ENCODE data around the gene NOX4. TPM values are rescaled to one million over a fixed set of nuclear protein-coding genes. Genes with fewer than 3 reads are reported as not detected.
A peak's percentile ranks its signal among the peaks of the same experiment; 100 is the strongest.

Gene NOX4
- polyA plus RNA-seq (2013, experiment 1 of 2), result 5.0 TPM
- polyA plus RNA-seq (2013, experiment 2 of 2), result 3.4 TPM

- WGBS, 2 experiments (ENCODE audit: insufficient coverage in 2 of 2), result 10 to 25% methylated on average over 32 to 46 of the region's 51 CpGs
- Histone ChIP-seq H3K36me3 (ENCODE audit: control insufficient read depth, insufficient read depth, low read length) (no peaks in the 10 kb centered on the region), H3K27ac (ENCODE audit: low read depth, low read length, severe bottlenecking) (peak within 1 kb of the TSS; percentile 79)
Observed at GRCh38 chr11:89490981-89491690, at the start of gene NOX4. Gene NOX4 (minus strand): TSS chr11:89491375. CDS start chr11:89491246, 129 bp downstream.

GRCh38 chr11:89540826-89541225, 49.7 kb upstream of the NOX4 start:
- Histone ChIP-seq H3K27ac (ENCODE audit: low read depth, low read length, severe bottlenecking) (no peak overlapping the region), H3K4me3 (ENCODE audit: extremely low read depth, insufficient read depth, low read length, poor library complexity, severe bottlenecking) (no peak overlapping the region), H3K36me3 (ENCODE audit: control insufficient read depth, insufficient read depth, low read length) (no peaks in the 10 kb centered on the region), H3K9me3 (ENCODE audit: control insufficient read depth, low read length) (no peaks in the 10 kb centered on the region), H3K4me1 (ENCODE audit: control insufficient read depth, insufficient read depth, low read length, poor library complexity, severe bottlenecking) (no peaks in the 10 kb centered on the region)
- no CpG with 5 or more reads among the region's 1 CpG for WGBS, 2 experiments (ENCODE audit: insufficient coverage in 2 of 2)

More at GRCh38 chr11:89490981-89491690, at the start of gene NOX4:
- Histone ChIP-seq H3K4me3 (ENCODE audit: extremely low read depth, insufficient read depth, low read length, poor library complexity, severe bottlenecking) (peak within 1 kb of the TSS; percentile 35), H3K9me3 (ENCODE audit: control insufficient read depth, low read length) (no peaks in the 10 kb centered on the region), H3K4me1 (ENCODE audit: control insufficient read depth, insufficient read depth, low read length, poor library complexity, severe bottlenecking) (peaks cover 12% of the 10 kb centered on the region)

GRCh38 chr11:89537936-89538335, 46.8 kb upstream of the NOX4 start:
- Histone ChIP-seq H3K27ac (ENCODE audit: low read depth, low read length, severe bottlenecking) (no peak overlapping the region), H3K4me3 (ENCODE audit: extremely low read depth, insufficient read depth, low read length, poor library complexity, severe bottlenecking) (no peak overlapping the region), H3K36me3 (ENCODE audit: control insufficient read depth, insufficient read depth, low read length) (no peaks in the 10 kb centered on the region), H3K4me1 (ENCODE audit: control insufficient read depth, insufficient read depth, low read length, poor library complexity, severe bottlenecking) (no peaks in the 10 kb centered on the region), H3K9me3 (ENCODE audit: control insufficient read depth, low read length) (no peaks in the 10 kb centered on the region)
- no CpG with 5 or more reads among the region's 1 CpG for WGBS, 2 experiments (ENCODE audit: insufficient coverage in 2 of 2)

GRCh38 chr11:89536926-89537325, 45.8 kb upstream of the NOX4 start:
- Histone ChIP-seq H3K27ac (ENCODE audit: low read depth, low read length, severe bottlenecking) (no peak overlapping the region), H3K4me3 (ENCODE audit: extremely low read depth, insufficient read depth, low read length, poor library complexity, severe bottlenecking) (no peak overlapping the region), H3K36me3 (ENCODE audit: control insufficient read depth, insufficient read depth, low read length) (no peaks in the 10 kb centered on the region), H3K4me1 (ENCODE audit: control insufficient read depth, insufficient read depth, low read length, poor library complexity, severe bottlenecking) (no peaks in the 10 kb centered on the region), H3K9me3 (ENCODE audit: control insufficient read depth, low read length) (no peaks in the 10 kb centered on the region)
- WGBS, 2 experiments (ENCODE audit: insufficient coverage in 2 of 2), result no CpG with 5 or more reads among the region's 1 CpG

GRCh38 chr11:89535221-89535620, 44.0 kb upstream of the NOX4 start:
- no peak overlapping the region for H3K27ac ChIP-seq (ENCODE audit: low read depth, low read length, severe bottlenecking)
- WGBS, 2 experiments (ENCODE audit: insufficient coverage in 2 of 2), result 85 to 100% methylated on average over 4 of the region's 4 CpGs
- no peaks in the 10 kb centered on the region for H3K9me3 ChIP-seq (ENCODE audit: control insufficient read depth, low read length)
- no peaks in the 10 kb centered on the region for H3K36me3 ChIP-seq (ENCODE audit: control insufficient read depth, insufficient read depth, low read length)
- H3K4me3 ChIP-seq (ENCODE audit: extremely low read depth, insufficient read depth, low read length, poor library complexity, severe bottlenecking), result no peak overlapping the region
- no peaks in the 10 kb centered on the region for H3K4me1 ChIP-seq (ENCODE audit: control insufficient read depth, insufficient read depth, low read length, poor library complexity, severe bottlenecking)

- no peaks in the 10 kb centered on the region for H3K4me1 ChIP-seq (ENCODE audit: control insufficient read depth, insufficient read depth, low read length, poor library complexity, severe bottlenecking)
- H3K9me3 ChIP-seq (ENCODE audit: control insufficient read depth, low read length), result no peaks in the 10 kb centered on the region
- H3K36me3 ChIP-seq (ENCODE audit: control insufficient read depth, insufficient read depth, low read length), result no peaks in the 10 kb centered on the region
- no peak overlapping the region for H3K4me3 ChIP-seq (ENCODE audit: extremely low read depth, insufficient read depth, low read length, poor library complexity, severe bottlenecking)
- WGBS, 2 experiments (ENCODE audit: insufficient coverage in 2 of 2), result 80 to 100% methylated on average over 1 of the region's 2 CpGs
- H3K27ac ChIP-seq (ENCODE audit: low read depth, low read length, severe bottlenecking), result no peak overlapping the region
Observed at GRCh38 chr11:89529626-89530380, 38.6 kb upstream of the NOX4 start.

- Histone ChIP-seq H3K4me3 (ENCODE audit: extremely low read depth, insufficient read depth, low read length, poor library complexity, severe bottlenecking) (no peak overlapping the region), H3K9me3 (ENCODE audit: control insufficient read depth, low read length) (no peaks in the 10 kb centered on the region), H3K27ac (ENCODE audit: low read depth, low read length, severe bottlenecking) (no peak overlapping the region), H3K36me3 (ENCODE audit: control insufficient read depth, insufficient read depth, low read length) (no peaks in the 10 kb centered on the region), H3K4me1 (ENCODE audit: control insufficient read depth, insufficient read depth, low read length, poor library complexity, severe bottlenecking) (no peaks in the 10 kb centered on the region)
- WGBS, 2 experiments (ENCODE audit: insufficient coverage in 2 of 2), result no CpG with 5 or more reads among the region's 1 CpG
Observed at GRCh38 chr11:89521792-89522191, 30.6 kb upstream of the NOX4 start.

GRCh38 chr11:89521294-89521693, 30.1 kb upstream of the NOX4 start:
- Histone ChIP-seq H3K4me1 (ENCODE audit: control insufficient read depth, insufficient read depth, low read length, poor library complexity, severe bottlenecking) (no peaks in the 10 kb centered on the region), H3K4me3 (ENCODE audit: extremely low read depth, insufficient read depth, low read length, poor library complexity, severe bottlenecking) (no peak overlapping the region), H3K9me3 (ENCODE audit: control insufficient read depth, low read length) (no peaks in the 10 kb centered on the region), H3K27ac (ENCODE audit: low read depth, low read length, severe bottlenecking) (no peak overlapping the region), H3K36me3 (ENCODE audit: control insufficient read depth, insufficient read depth, low read length) (no peaks in the 10 kb centered on the region)
- no CpG with 5 or more reads among the region's 2 CpGs for WGBS, 2 experiments (ENCODE audit: insufficient coverage in 2 of 2)

GRCh38 chr11:89516496-89516895, 25.3 kb upstream of the NOX4 start:
- Histone ChIP-seq H3K27ac (ENCODE audit: low read depth, low read length, severe bottlenecking) (peak overlapping the region; percentile 17), H3K4me1 (ENCODE audit: control insufficient read depth, insufficient read depth, low read length, poor library complexity, severe bottlenecking) (no peaks in the 10 kb centered on the region), H3K9me3 (ENCODE audit: control insufficient read depth, low read length) (no peaks in the 10 kb centered on the region), H3K36me3 (ENCODE audit: control insufficient read depth, insufficient read depth, low read length) (no peaks in the 10 kb centered on the region), H3K4me3 (ENCODE audit: extremely low read depth, insufficient read depth, low read length, poor library complexity, severe bottlenecking) (no peak overlapping the region)
- WGBS, 2 experiments (ENCODE audit: insufficient coverage in 2 of 2), result 80% methylated on average over 1 of the region's 2 CpGs; no CpG with 5 or more reads in 1 of the 2 experiments

- Histone ChIP-seq H3K4me3 (ENCODE audit: extremely low read depth, insufficient read depth, low read length, poor library complexity, severe bottlenecking) (no peak overlapping the region), H3K9me3 (ENCODE audit: control insufficient read depth, low read length) (no peaks in the 10 kb centered on the region), H3K4me1 (ENCODE audit: control insufficient read depth, insufficient read depth, low read length, poor library complexity, severe bottlenecking) (no peaks in the 10 kb centered on the region), H3K36me3 (ENCODE audit: control insufficient read depth, insufficient read depth, low read length) (no peaks in the 10 kb centered on the region), H3K27ac (ENCODE audit: low read depth, low read length, severe bottlenecking) (no peak overlapping the region)
- 87 to 100% methylated on average over 2 to 3 of the region's 5 CpGs for WGBS, 2 experiments (ENCODE audit: insufficient coverage in 2 of 2)
Observed at GRCh38 chr11:89508544-89508943, 17.4 kb upstream of the NOX4 start.

- Histone ChIP-seq H3K27ac (ENCODE audit: low read depth, low read length, severe bottlenecking) (no peak overlapping the region), H3K9me3 (ENCODE audit: control insufficient read depth, low read length) (no peaks in the 10 kb centered on the region), H3K4me1 (ENCODE audit: control insufficient read depth, insufficient read depth, low read length, poor library complexity, severe bottlenecking) (no peaks in the 10 kb centered on the region), H3K36me3 (ENCODE audit: control insufficient read depth, insufficient read depth, low read length) (no peaks in the 10 kb centered on the region), H3K4me3 (ENCODE audit: extremely low read depth, insufficient read depth, low read length, poor library complexity, severe bottlenecking) (no peak overlapping the region)
- WGBS, 2 experiments (ENCODE audit: insufficient coverage in 2 of 2), result no CpG with 5 or more reads among the region's 2 CpGs
Observed at GRCh38 chr11:89504270-89504669, 13.1 kb upstream of the NOX4 start.
